Endothelial cell (in vitro differentiated cells): ENCODE data around the gene TPRG1L. TPM values are rescaled to one million over a fixed set of nuclear protein-coding genes. Genes with fewer than 3 reads are reported as not detected.

Experiments
- DNase-seq: peaks from one replicate; pipeline ENCODE4 v3.0.0; 2021; ENCODE audit warnings: low spot score
- H3K27ac Mint-ChIP-seq: one replicate; pipeline ENCODE4 v1.8.0; 2021; ENCODE audit warnings: mixed read lengths, inconsistent platforms; ENCODE audit not compliant: unreplicated experiment
- H3K27me3 Mint-ChIP-seq: one replicate; pipeline ENCODE4 v1.8.0; 2021; ENCODE audit warnings: mild to moderate bottlenecking, moderate library complexity, mixed read lengths, inconsistent platforms; ENCODE audit not compliant: unreplicated experiment
- H3K36me3 Mint-ChIP-seq: one replicate; pipeline ENCODE4 v1.8.0; 2021; ENCODE audit warnings: mild to moderate bottlenecking, low read depth, mixed read lengths, inconsistent platforms; ENCODE audit not compliant: unreplicated experiment
- H3K4me1 Mint-ChIP-seq: one replicate; pipeline ENCODE4 v1.8.0; 2021; ENCODE audit warnings: mild to moderate bottlenecking, mixed read lengths, inconsistent platforms; ENCODE audit not compliant: unreplicated experiment
- H3K4me3 Mint-ChIP-seq: one replicate; pipeline ENCODE4 v1.8.0; 2021; ENCODE audit warnings: mild to moderate bottlenecking, mixed read lengths, inconsistent platforms; ENCODE audit not compliant: unreplicated experiment
- H3K9me3 Mint-ChIP-seq: one replicate; pipeline ENCODE4 v1.8.0; 2021; ENCODE audit warnings: mixed read lengths, inconsistent platforms; ENCODE audit not compliant: unreplicated experiment
- CTCF ChIP-seq: fragments of 200-600 bp; sonication (generic); IDR thresholded peaks from one replicate; pipeline ENCODE4 v1.5.0; 2021; ENCODE audit warnings: antibody characterized with exemption; ENCODE audit not compliant: unreplicated experiment
- total RNA-seq: library from RNA; stranded (reverse); fragmentation: NEBNext Ultra II Directional; extraction: Animal tissue kit (Norgen Biotek cat#: 25700); gene quantifications from one replicate; pipeline ENCODE4 v1.2.1, GENCODE V29; 2021; ENCODE audit not compliant: unreplicated experiment

The TPRG1L gene
- total RNA-seq, 1 donor from 2014 or later: 35.2 TPM

GRCh38 chr1:3625151-3625907 lies 514 bp downstream of the TPRG1L start:
- H3K4me3 Mint-ChIP-seq: peak overlapping the region; percentile 93
- H3K9me3 Mint-ChIP-seq: no peaks in the 10 kb centered on the region
- H3K27ac Mint-ChIP-seq: peak overlapping the region; percentile 84
- H3K27me3 Mint-ChIP-seq: peaks cover 10% of the 10 kb centered on the region
- peaks cover 17% of the 10 kb centered on the region for H3K4me1 Mint-ChIP-seq
- DNase-seq: peak; percentile 62
- no peak for TF ChIP-seq CTCF
- H3K36me3 Mint-ChIP-seq: peaks cover 14% of the 10 kb centered on the region

- peaks cover 17% of the 10 kb centered on the region for H3K4me1 Mint-ChIP-seq
- peaks cover 14% of the 10 kb centered on the region for H3K36me3 Mint-ChIP-seq
- TF ChIP-seq CTCF: no peak
- H3K27me3 Mint-ChIP-seq: peaks cover 10% of the 10 kb centered on the region
- no peak for DNase-seq
- no peak overlapping the region for H3K27ac Mint-ChIP-seq
- no peaks in the 10 kb centered on the region for H3K9me3 Mint-ChIP-seq
- H3K4me3 Mint-ChIP-seq: peak overlapping the region; percentile 93
These were observed 1.2 kb downstream of the TPRG1L start for GRCh38 chr1:3626025-3626424.

- H3K4me3 Mint-ChIP-seq: no peak overlapping the region
- peaks cover 11% of the 10 kb centered on the region for H3K36me3 Mint-ChIP-seq
- no peak for DNase-seq
- no peaks in the 10 kb centered on the region for H3K9me3 Mint-ChIP-seq
- no peak overlapping the region for H3K27ac Mint-ChIP-seq
- peaks cover 17% of the 10 kb centered on the region for H3K4me1 Mint-ChIP-seq
- H3K27me3 Mint-ChIP-seq: peaks cover 6% of the 10 kb centered on the region
- TF ChIP-seq CTCF: no peak
These were observed 2.9 kb downstream of the TPRG1L start for GRCh38 chr1:3627515-3628253.

GRCh38 chr1:3628445-3628844 lies 3.6 kb downstream of the TPRG1L start:
- Mint-ChIP-seq H3K9me3 (no peaks in the 10 kb centered on the region), H3K4me3 (no peak overlapping the region), H3K27me3 (peaks cover 5% of the 10 kb centered on the region), H3K4me1 (peaks cover 11% of the 10 kb centered on the region), H3K27ac (no peak overlapping the region), H3K36me3 (peaks cover 16% of the 10 kb centered on the region)
- DNase-seq: no peak
- TF ChIP-seq CTCF: no peak
